Pancreas (tissue), 10 donors: Measurements from ENCODE around the gene COX10. TPM values are rescaled to one million over a fixed set of nuclear protein-coding genes. Genes with fewer than 3 reads are reported as not detected.

Source experiments
- ATAC-seq, 4 donors: fragments of 200-7000 bp; cut with Tn5 transposase; one replicate each; pipeline versions ENCODE4 v1.8.0 to v1.9.1; 2020; ENCODE audit warnings: mild to moderate bottlenecking in 4 of 4, moderate library complexity in 4 of 4
- DNase-seq, 6 donors: peaks; one replicate each; pipeline ENCODE4 v3.0.0-alpha.2; 2020
- FAIRE-seq: peaks from 2 replicates; lab custom pipeline; 2012; peaks lifted over from hg19 to GRCh38; lab: Jason Lieb, UNC
- H3K27ac ChIP-seq, 4 donors: fragments of 200-600 bp; sonication (generic); 1 replicate in 3 of 4; 2 replicates in 1 of 4; pipeline versions ENCODE4 v1.5.0 to v1.8.0; 2020
- H3K27me3 ChIP-seq, 4 donors: fragments of 200-600 bp; one replicate each; pipeline ENCODE4 v1.8.0; 2021
- H3K36me3 ChIP-seq, 3 donors: fragments of 200-600 bp; sonication (generic) in 1 of 3; one replicate each; pipeline versions ENCODE4 v1.5.0 to v1.8.0; 2020 to 2021
- H3K4me1 ChIP-seq, 3 donors: fragments of 200-600 bp; one replicate each; pipeline ENCODE4 v1.8.0; 2021
- H3K4me3 ChIP-seq, 4 donors: fragments of 200-600 bp; sonication (generic) in 2 of 4; one replicate each; pipeline versions ENCODE4 v1.5.0 to v1.8.0; 2020 to 2021
- H3K9me3 ChIP-seq, 4 donors: fragments of 200-600 bp; one replicate each; pipeline ENCODE4 v1.8.0; 2021
- CTCF ChIP-seq, 4 donors: fragments of 200-600 bp; sonication (generic) in 3 of 4; IDR thresholded peaks; one replicate each; pipeline versions ENCODE4 v1.5.0 to v1.8.0; 2021; ENCODE audit warnings: antibody characterized with exemption in 4 of 4
- WGBS, 2 donors: extraction: QIAGEN DNeasy Blood & Tissue Kit; methylation state at CpG; one replicate each; pipeline ENCODE4 v1.1.7; 2013; 5-methylcytosine and 5-hydroxymethylcytosine counted together
- intact Hi-C, 3 donors: fragments of 100-400 bp; cut with DNase I; formaldehyde crosslinking; loops; one replicate each; pipeline versions ENCODE4 v1.11.1 to v1.14.2; 2022
- polyA plus RNA-seq, 2 donors: library from polyadenylated mRNA; stranded (reverse); fragments of 200-250 nt; gene quantifications; one replicate each; pipeline ENCODE4 v1.2.3, GENCODE V29; 2013
- total RNA-seq, 6 donors: library from RNA; stranded (reverse); fragmentation: NEBNext Ultra II Directional in 4 of 6; extraction: Animal tissue kit (Norgen Biotek cat#: 25700) in 4 of 6; gene quantifications; one replicate each; pipeline versions ENCODE4 v1.2.1 to v1.2.4, GENCODE V29; 2021 to 2023
- donor health status: healthy with polysubstance abuse.
- donor health status: DM: no; HTN: no; CAD: no; lungs with moderate emphysema.
- donor health status: DM: no; HTN: no; CAD: no.
- donor health status: control.
- donor health status: control.
- donor health status: Bipolar disorder and iron deficiency.
- donor health status: DM: yes; HTN: yes; CAD: no.
- donor health status: DM: no; HTN: no; CAD: no.
- donor health status: DM: no; HTN: no; CAD: no.
- donor health status: DM: yes; HTN: yes; CAD: no.

Gene COX10
- total and polyA plus RNA-seq, 8 donors: 4.4 to 10.3 (median 6.0) TPM

- no peak for TF ChIP-seq CTCF (IDR thresholded peaks at IDR 0.05)
- Histone ChIP-seq H3K4me1 (peaks cover 0 to 12% (median 3%) of the 10 kb centered on the region in 3 donors), H3K36me3 (no peaks in the 10 kb centered on the region), H3K27ac (no peak overlapping the region), H3K9me3 (no peaks in the 10 kb centered on the region), H3K4me3 (no peak overlapping the region), H3K27me3 (no peaks in the 10 kb centered on the region)
- DNase-seq: no peak
- peak in 2 of 4 donors; percentile 32 to 63 for ATAC-seq
- intact Hi-C loops: no loop called here
- WGBS, 2 donors: 35 to 41% methylated on average over 3 of the region's 3 CpGs
- FAIRE-seq: no peak
Measured at GRCh38 chr17:14098246-14098645, 28.9 kb downstream of the COX10 start.

- FAIRE-seq (no peak), ATAC-seq (no peak)
- H3K36me3 ChIP-seq: no peaks in the 10 kb centered on the region
Measured at GRCh38 chr17:14101976-14102375, 32.7 kb downstream of the COX10 start.

GRCh38 chr17:14103836-14104235 lies 34.5 kb downstream of the COX10 start:
- WGBS, 2 donors: 91 to 93% methylated on average over 8 of the region's 8 CpGs
- DNase-seq: no peak
- Histone ChIP-seq H3K36me3 (no peaks in the 10 kb centered on the region), H3K4me3 (no peak overlapping the region), H3K27ac (no peak overlapping the region), H3K4me1 (no peaks in the 10 kb centered on the region), H3K9me3 (no peaks in the 10 kb centered on the region), H3K27me3 (no peaks in the 10 kb centered on the region)
- intact Hi-C loops: no loop called here
- no peak for TF ChIP-seq CTCF (IDR thresholded peaks at IDR 0.05)
- no peak for ATAC-seq
- FAIRE-seq: no peak

More at GRCh38 chr17:14101976-14102375, 32.7 kb downstream of the COX10 start:
- Histone ChIP-seq H3K4me1 (peaks cover 0 to 12% (median 3%) of the 10 kb centered on the region in 3 donors), H3K27me3 (no peaks in the 10 kb centered on the region), H3K9me3 (no peaks in the 10 kb centered on the region), H3K27ac (no peak overlapping the region), H3K4me3 (no peak overlapping the region)
- no peak for TF ChIP-seq CTCF (IDR thresholded peaks at IDR 0.05)
- intact Hi-C loops: no loop called here
- WGBS, 2 donors: 78 to 82% methylated on average over 3 of the region's 3 CpGs
- DNase-seq: no peak

GRCh38 chr17:14104734-14105133 lies 35.4 kb downstream of the COX10 start:
- Histone ChIP-seq H3K4me1 (no peaks in the 10 kb centered on the region), H3K27me3 (no peaks in the 10 kb centered on the region), H3K27ac (no peak overlapping the region), H3K4me3 (no peak overlapping the region), H3K36me3 (no peaks in the 10 kb centered on the region), H3K9me3 (no peaks in the 10 kb centered on the region)
- no peak for TF ChIP-seq CTCF (IDR thresholded peaks at IDR 0.05)
- ATAC-seq (no peak), DNase-seq (no peak), FAIRE-seq (no peak)
- WGBS, 2 donors: 59 to 63% methylated on average over 3 of the region's 3 CpGs
- intact Hi-C loops: no loop called here

- no peaks in the 10 kb centered on the region for H3K27me3 ChIP-seq
- H3K36me3 ChIP-seq: no peaks in the 10 kb centered on the region
- no peaks in the 10 kb centered on the region for H3K9me3 ChIP-seq
- ATAC-seq (no peak), DNase-seq (no peak), FAIRE-seq (no peak)
- intact Hi-C loops: no loop called here
- no peak overlapping the region for H3K27ac ChIP-seq
- H3K4me1 ChIP-seq: peaks cover 0 to 9% (median 0%) of the 10 kb centered on the region in 3 donors
- no peak for TF ChIP-seq CTCF (IDR thresholded peaks at IDR 0.05)
- H3K4me3 ChIP-seq: no peak overlapping the region
Measured at GRCh38 chr17:14107889-14108288, 38.6 kb downstream of the COX10 start.
